Upper lobe of left lung (tissue), 4 donors: ENCODE results near the gene FBXO11.
"Not testable (repeated sequence)": the region's sequence is repeated elsewhere in the genome, so short reads cannot be mapped to it uniquely, and the experiment has no call there.

Experiments used
- EP300 ChIP-seq, 4 donors: sonication (generic); formaldehyde crosslinking; IDR thresholded peaks; one replicate each; pipeline ENCODE4 v1.5.1; 2017; ENCODE audit warnings: antibody characterized with exemption in 4 of 4, control low read depth in 2 of 4
- POLR2A ChIP-seq, 4 donors: fragments of 450-650 bp; IDR thresholded peaks; one replicate each; pipeline ENCODE4 v1.5.1; 2016 to 2017; ENCODE audit warnings: antibody characterized with exemption in 4 of 4, mild to moderate bottlenecking in 2 of 4
- POLR2AphosphoS5 ChIP-seq, 2 donors: sonication (generic); formaldehyde crosslinking; IDR thresholded peaks; one replicate each; pipeline ENCODE4 v1.5.1; 2017; ENCODE audit warnings: antibody characterized with exemption in 2 of 2
- TF ChIP-seq, protein P1 (sequence below), 6 experiments: fragments of 450-650 bp in 4 of 6; fragments of 200-600 bp in 2 of 6; sonication (generic) in 2 of 6; IDR thresholded peaks; one replicate each; pipeline ENCODE4 v1.5.1; 2016 to 2019; ENCODE audit warnings: antibody characterized with exemption in 6 of 6

GRCh38 chr2:47910662-47911061, 4.4 kb upstream of the FBXO11 start:
- TF ChIP-seq EP300, POLR2A, POLR2AphosphoS5 (IDR thresholded peaks at IDR 0.05): not testable (repeated sequence)
- TF ChIP-seq, protein P1, sequence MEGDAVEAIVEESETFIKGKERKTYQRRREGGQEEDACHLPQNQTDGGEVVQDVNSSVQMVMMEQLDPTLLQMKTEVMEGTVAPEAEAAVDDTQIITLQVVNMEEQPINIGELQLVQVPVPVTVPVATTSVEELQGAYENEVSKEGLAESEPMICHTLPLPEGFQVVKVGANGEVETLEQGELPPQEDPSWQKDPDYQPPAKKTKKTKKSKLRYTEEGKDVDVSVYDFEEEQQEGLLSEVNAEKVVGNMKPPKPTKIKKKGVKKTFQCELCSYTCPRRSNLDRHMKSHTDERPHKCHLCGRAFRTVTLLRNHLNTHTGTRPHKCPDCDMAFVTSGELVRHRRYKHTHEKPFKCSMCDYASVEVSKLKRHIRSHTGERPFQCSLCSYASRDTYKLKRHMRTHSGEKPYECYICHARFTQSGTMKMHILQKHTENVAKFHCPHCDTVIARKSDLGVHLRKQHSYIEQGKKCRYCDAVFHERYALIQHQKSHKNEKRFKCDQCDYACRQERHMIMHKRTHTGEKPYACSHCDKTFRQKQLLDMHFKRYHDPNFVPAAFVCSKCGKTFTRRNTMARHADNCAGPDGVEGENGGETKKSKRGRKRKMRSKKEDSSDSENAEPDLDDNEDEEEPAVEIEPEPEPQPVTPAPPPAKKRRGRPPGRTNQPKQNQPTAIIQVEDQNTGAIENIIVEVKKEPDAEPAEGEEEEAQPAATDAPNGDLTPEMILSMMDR (IDR thresholded peaks at IDR 0.05), result not testable (repeated sequence)
